CD4-positive, alpha-beta T cell treated with Interleukin-12 subunit alpha and Interleukin-12 subunit beta, for 1 hour (primary cell): Measurements from ENCODE around the gene TMPRSS12.
"Not testable (repeated sequence)": the region's sequence is repeated elsewhere in the genome, so short reads cannot be mapped to it uniquely, and the experiment has no call there.

Experiments used
- DNase-seq: peaks from one replicate; pipeline ENCODE4 v3.0.0-alpha.2; 2020

Gene TMPRSS12

DNA sequence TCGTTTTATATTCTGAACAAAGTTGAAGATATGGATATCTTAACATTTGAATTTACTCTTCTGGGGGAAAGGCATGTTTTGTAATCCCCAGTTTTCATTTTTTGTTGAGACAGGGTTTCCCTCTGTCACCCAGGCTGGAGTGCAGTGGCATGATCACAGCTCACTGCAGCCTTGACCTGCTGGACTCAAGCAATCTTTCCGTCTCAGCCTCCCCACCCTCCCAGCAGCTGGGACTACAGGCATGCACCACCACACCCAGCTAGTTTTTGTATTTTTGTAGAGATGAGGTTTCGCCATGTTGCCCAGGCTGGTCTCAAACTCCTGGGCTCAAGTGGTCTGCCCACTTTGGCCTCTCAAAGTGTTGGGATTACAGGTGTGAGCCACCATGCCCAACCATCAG is 84.2 kb downstream of the TMPRSS12 start:
- not testable (repeated sequence) for DNase-seq

DNA sequence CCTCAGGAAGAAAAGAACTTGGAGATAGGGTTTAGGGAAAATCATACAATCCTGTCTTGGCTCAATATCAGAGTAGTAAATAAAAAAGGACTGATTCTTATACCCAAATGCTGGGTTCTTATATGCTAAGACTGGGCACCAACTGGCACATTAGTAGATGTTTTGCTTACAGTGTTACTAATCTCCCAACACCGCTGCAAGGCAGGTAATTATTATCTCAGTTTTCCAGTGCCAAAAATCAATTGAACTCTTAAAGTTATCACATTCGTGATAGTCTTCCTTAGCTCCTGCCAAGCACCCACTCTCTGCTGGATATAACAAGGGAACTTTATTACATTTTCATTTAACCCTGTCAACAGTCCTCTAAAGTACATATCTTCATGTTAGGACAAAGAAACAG is 84.6 kb downstream of the TMPRSS12 start:
- no peak for DNase-seq

DNA sequence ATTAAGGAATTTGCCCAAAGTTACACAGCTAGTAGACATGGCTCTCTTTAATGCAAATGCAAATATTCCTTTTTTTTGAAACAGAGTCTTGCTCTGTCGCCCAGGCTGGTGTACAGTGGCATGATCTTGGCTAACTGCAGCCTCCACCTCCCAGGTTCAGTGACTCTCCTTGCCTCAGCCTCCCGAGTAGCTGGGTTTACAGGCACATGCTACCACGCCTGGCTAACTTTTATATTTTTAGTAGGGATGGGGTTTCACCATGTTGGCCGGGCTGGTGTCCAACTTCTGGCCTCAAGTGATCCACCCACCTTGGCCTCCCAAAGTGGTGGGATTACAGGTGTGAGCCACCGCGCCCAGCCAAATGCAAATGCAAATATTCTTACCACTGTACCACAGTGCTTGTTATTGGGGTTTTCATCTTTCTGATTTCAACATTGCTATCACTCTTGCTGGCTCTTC is 85.1 kb downstream of the TMPRSS12 start:
- DNase-seq: no peak

DNA sequence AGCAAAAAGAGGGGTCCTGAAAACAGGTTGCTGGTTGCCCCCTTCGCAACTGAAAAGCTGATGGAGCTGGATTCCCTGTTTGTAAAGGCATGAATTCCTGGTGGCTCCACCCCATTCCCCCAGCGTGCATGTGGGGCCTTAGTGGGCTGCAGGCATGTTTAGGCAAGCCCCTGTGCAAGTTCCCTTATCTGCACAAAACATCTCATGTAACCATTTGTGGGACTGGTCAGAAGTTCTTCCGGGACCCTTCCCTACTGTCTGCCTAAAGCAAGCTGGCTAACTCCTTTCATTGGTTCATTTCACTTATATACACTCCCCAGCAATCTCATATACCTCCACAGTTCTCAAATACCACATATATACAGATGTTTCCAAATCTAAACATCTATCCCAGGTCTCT is 85.7 kb downstream of the TMPRSS12 start:
- DNase-seq: no peak

DNA sequence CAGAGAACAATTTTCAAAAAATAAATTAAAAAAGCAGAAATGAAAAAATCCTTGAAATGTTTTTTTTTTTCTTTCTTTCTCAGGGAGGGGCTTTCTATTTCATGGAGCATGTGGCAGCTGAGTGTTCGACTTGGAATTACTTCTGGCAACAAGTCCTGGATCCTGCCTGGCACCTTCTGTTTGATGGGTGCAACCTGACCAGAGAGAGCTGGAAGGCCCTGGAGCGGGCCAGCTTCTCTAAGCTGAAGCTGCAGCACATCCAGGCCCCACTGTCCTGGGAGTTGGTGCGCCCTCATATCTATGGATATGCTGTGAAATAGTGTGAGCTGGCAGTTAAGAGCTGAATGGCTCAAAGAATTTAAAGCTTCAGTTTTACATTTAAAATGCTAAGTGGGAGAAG is 87.1 kb downstream of the TMPRSS12 start:
- DNase-seq: no peak

DNA sequence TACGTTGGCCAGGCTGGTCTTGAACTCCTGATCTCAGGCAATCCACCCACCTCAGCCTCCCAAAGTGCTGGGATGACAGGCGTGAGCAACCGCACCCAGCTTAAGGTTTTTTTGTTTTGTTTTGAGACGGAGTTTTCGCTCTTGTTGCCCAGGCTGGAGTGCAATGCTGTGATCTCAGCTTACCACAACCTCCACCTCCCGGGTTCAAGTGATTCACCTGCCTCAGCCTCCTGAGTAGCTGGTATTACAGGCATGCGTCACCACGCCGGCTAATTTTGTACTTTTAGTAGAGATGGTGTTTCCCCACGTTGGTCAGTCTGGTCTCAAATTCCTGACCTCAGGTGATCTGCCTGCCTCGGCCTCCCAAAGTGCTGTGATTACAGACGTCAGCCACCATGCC is 87.8 kb downstream of the TMPRSS12 start:
- not testable (repeated sequence) for DNase-seq

GRCh38 chr12:50932787-50933280 is 90.1 kb downstream of the TMPRSS12 start:
- DNase-seq: no peak

- no peak for DNase-seq
Measured at GRCh38 chr12:50933459-50934124, 90.9 kb downstream of the TMPRSS12 start.

- no peak for DNase-seq
Measured at GRCh38 chr12:50934371-50934851, 91.7 kb downstream of the TMPRSS12 start.

DNA sequence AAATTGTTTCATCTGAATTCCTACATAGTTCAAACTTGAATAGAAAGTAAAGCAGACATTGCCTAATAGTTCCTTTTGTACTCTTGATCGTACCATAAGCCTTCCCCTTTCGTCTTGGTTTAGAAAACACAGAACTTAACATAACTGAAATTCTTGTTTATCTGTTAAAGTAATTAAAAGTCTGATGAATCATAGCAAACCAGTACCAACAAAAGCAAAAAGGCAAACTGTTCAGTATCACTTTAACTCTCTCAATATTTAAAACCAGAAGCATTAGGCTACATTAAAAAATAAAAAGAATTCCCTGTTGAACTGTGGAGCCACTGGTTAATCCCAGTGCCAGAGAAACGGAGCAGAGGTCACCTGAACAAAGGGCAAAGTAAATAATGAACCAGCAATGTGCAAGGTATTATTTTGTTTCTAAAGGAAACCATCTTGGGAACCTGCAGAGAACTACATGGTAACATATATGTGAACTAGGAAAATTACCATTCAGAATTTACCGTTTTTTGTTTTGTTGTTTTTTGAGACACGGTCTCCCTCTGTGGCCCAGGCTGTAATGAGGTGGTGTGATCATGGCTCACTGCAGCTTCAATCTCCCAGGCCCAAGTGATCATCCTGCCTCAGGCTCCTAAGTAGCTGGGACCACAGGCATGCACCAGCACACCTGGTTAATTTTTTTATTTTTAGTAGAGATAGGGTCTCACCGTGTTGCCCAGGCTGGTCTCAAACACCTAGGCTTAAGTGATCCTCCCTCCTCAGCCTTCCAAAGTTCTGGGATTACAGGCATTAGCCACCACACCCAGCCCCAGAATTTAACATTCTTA is 92.5 kb downstream of the TMPRSS12 start:
- DNase-seq: no peak

DNA sequence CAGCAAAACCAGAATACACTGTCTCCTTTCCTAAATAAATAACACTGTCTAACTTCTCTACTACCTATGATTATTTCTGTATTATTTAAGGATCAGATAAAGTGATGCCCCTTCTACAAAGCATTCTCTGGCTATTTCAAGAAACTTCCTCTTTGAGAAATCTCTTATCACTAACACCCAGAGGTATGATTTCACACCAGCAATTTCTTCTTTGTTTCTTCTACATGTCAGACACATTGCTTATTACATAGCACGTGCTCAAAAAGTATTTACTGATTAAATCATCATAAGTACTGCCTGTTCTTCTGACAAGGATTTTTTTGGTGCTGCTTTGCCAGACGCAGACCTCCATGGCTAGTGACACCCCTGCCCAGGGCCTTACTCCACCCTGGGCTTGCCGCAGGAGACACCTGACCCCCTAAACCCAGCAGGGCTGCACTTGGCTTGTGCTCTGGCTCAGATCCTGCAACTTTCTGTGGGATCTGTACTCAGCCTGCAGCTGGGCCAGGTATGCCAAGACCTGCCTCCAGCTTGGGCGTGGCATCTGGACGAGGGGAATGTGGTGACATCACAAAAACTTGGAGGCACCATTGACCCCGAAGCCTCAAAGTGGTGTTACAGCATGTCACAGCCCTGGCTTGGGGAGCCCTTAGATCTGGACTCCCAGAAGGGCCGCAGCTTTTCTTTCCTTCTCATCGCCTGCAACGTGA is 94.2 kb downstream of the TMPRSS12 start:
- DNase-seq: no peak
